SK-N-MC (cell line): Measurements from ENCODE around the gene STH.
"Not testable (repeated sequence)": the region's sequence is repeated elsewhere in the genome, so short reads cannot be mapped to it uniquely, and the experiment has no call there.

Experiments used
- DNase-seq: peaks from one replicate; pipeline ENCODE4 v3.0.0-alpha.2; 2011; ENCODE audit warnings: low read depth, low spot score
- H3K27ac ChIP-seq: fragments of 200-600 bp; sonication (generic); 2 replicates; pipeline ENCODE4 v1.5.1; 2016; ENCODE audit warnings: mixed run types
- H3K36me3 ChIP-seq: fragments of 200-600 bp; sonication (generic); 2 replicates; pipeline ENCODE4 v1.6.1; 2017; ENCODE audit warnings: antibody characterized with exemption, low read length, mixed read lengths; ENCODE audit not compliant: insufficient read depth
- H3K4me3 ChIP-seq: fragments of 200-600 bp; sonication (generic); 2 replicates; pipeline ENCODE4 v1.5.1; 2016
- H3K9ac ChIP-seq: fragments of 200-600 bp; sonication (generic); 2 replicates; pipeline ENCODE4 v1.8.0; 2017; ENCODE audit warnings: mixed run types, mixed read lengths; ENCODE audit not compliant: insufficient read length
- H3K9me3 ChIP-seq: fragments of 200-600 bp; sonication (generic); 2 replicates; pipeline ENCODE4 v1.6.1; 2017; ENCODE audit warnings: low read depth, mild to moderate bottlenecking, antibody characterized with exemption, low read length, moderate library complexity, mixed read lengths
- EZH2 ChIP-seq: fragments of 200-600 bp; sonication (generic); IDR thresholded peaks from one replicate; pipeline ENCODE4 v1.6.1; 2017; ENCODE audit warnings: antibody characterized with exemption
- FOXP2 ChIP-seq: optimal IDR thresholded peaks from 2 replicates; pipeline ENCODE3; 2011; ENCODE audit warnings: mild to moderate bottlenecking, moderate library complexity; ENCODE audit not compliant: insufficient read depth; ENCODE audit errors: extremely low read length, control extremely low read depth
- POLR2AphosphoS5 ChIP-seq: IDR thresholded peaks from 2 replicates; pipeline ENCODE4 v1.6.1; 2012; ENCODE audit warnings: mild to moderate bottlenecking, low read depth, low read length, borderline replicate concordance

The STH gene

DNA sequence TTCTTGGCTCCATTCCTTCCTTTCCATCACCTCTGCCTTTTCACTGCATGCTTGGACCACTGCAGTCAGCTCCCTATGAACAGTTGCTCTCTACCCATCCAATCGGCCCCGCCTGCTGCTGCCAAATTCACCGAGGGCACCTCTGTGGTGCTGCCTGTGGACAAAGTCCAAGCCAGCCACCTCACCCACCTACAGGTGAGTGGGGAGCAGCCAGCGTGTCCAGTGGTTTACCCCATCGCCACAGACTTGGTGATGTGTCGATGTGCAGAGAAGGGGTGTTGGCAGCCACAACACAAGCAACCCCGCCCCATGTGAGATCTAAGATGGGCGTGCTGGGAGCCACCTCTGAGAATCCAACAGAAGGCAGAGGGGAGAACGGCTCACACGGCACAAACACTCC lies 43.7 kb upstream of the STH start:
- no peak for DNase-seq

GRCh38 chr17:45956090-45956489 lies 43.0 kb upstream of the STH start:
- Histone ChIP-seq H3K9ac (no peak overlapping the region), H3K27ac (no peak overlapping the region), H3K36me3 (no peaks in the 10 kb centered on the region), H3K4me3 (no peak overlapping the region), H3K9me3 (no peaks in the 10 kb centered on the region)
- no peak for TF ChIP-seq FOXP2
- no peak for TF ChIP-seq POLR2AphosphoS5
- TF ChIP-seq EZH2, result no peak
- DNase-seq, result no peak

More for the DNA sequence above, 43.7 kb upstream of the STH start:
- Histone ChIP-seq H3K27ac (no peak overlapping the region), H3K9ac (no peak overlapping the region), H3K4me3 (no peak overlapping the region), H3K36me3 (no peaks in the 10 kb centered on the region), H3K9me3 (no peaks in the 10 kb centered on the region)
- TF ChIP-seq FOXP2 (no peak), EZH2 (no peak), POLR2AphosphoS5 (no peak)

DNA sequence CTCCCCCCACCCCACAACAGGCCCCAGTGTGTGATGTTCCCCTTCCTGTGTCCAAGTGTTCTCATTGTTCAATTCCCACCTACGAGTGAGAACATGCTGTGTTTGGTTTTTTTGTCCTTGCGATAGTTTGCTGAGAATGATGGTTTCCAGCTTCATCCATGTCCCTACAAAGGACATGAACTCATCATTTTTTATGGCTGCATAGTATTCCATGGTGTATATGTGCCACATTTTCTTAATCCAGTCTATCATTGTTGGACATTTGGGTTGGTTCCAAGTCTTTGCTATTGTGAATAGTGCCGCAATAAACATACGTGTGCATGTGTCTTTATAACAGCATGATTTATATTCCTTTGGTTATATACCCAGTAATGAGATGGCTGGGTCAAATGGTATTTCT lies 42.3 kb upstream of the STH start:
- H3K9me3 ChIP-seq, H3K4me3 ChIP-seq, H3K36me3 ChIP-seq, DNase-seq, H3K27ac ChIP-seq, H3K9ac ChIP-seq: not testable (repeated sequence)

DNA sequence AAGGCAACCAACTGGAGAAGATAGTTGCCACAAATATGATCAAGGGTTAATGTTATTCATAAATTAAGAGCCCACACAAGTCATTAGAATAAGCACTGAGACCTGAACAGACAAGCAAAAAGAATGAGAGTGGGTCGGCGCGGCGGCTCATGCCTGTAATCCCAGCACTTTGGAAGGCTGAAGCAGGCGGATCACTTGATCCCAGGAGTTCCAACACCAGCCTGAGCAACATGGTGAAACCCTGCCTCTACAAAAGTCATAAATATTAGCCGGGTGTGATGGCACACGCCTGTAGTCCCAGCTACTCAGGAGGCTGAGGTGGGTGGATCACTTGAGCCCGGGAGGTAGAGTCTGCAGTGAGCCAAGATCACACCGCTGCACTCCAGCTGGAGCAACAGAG lies 40.7 kb upstream of the STH start:
- no peak for TF ChIP-seq EZH2
- no peak for TF ChIP-seq POLR2AphosphoS5
- TF ChIP-seq FOXP2, result no peak
- DNase-seq, result no peak
- Histone ChIP-seq H3K36me3 (peaks cover 13% of the 10 kb centered on the region), H3K9ac (no peak overlapping the region), H3K4me3 (no peak overlapping the region), H3K9me3 (no peaks in the 10 kb centered on the region), H3K27ac (peak overlapping the region; percentile 54; the same call in 1 of the 2 replicates)

GRCh38 chr17:45958994-45959665 lies 39.9 kb upstream of the STH start:
- TF ChIP-seq POLR2AphosphoS5, result no peak
- no peak for DNase-seq
- Histone ChIP-seq H3K36me3 (peaks cover 18% of the 10 kb centered on the region), H3K4me3 (no peak overlapping the region), H3K27ac (0 out of 2 replicates have a peak overlapping the region, but pooled peaks have one; percentile 54), H3K9ac (no peak overlapping the region), H3K9me3 (no peaks in the 10 kb centered on the region)

DNA sequence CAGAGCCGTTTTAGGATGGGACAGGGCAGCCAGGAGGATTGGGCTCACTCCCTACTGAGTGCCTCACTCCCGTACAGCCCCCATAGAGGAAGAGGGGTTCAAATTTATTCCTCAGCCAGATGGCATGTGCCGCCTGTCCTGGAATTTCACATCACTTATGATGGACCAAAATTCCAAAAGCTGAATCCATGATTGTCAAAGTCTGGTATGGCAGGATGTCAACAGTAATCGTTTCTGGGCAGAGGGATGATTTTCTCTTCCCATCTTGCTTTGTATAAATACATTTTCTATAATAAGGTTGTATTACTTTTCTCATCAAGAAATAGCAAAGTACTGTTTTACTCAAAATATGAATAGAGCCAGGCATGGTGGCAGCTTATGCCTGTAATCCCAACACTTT lies 38.7 kb upstream of the STH start:
- no peaks in the 10 kb centered on the region for H3K9me3 ChIP-seq
- H3K4me3 ChIP-seq, result no peak overlapping the region
- no peak for DNase-seq
- no peak overlapping the region for H3K27ac ChIP-seq
- peaks cover 18% of the 10 kb centered on the region for H3K36me3 ChIP-seq
- TF ChIP-seq FOXP2 (no peak), POLR2AphosphoS5 (no peak), EZH2 (no peak)
- H3K9ac ChIP-seq, result no peak overlapping the region

DNA sequence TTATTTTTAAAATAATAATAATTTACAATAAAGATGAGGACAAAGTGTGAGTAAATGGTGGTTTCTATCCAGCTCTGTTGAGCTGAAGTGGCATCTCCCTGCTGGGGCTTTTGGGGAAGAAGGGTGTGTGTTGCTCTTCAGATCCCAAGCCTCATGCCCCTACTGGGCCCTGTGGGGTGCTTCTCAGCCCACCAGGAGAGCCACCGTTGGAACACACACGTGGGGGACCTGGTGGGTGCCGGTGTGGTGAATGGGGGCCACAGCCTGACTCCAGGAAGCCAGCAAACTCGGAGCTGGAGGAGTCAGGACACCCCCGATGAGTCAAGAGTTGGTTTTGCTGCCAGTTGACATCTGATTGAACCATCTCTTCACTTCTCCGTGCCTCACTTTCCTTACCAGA lies 37.8 kb upstream of the STH start:
- peaks cover 22% of the 10 kb centered on the region for H3K36me3 ChIP-seq
- H3K9ac ChIP-seq, result no peak overlapping the region
- H3K9me3 ChIP-seq, result no peaks in the 10 kb centered on the region
- TF ChIP-seq FOXP2 (no peak), EZH2 (no peak), POLR2AphosphoS5 (no peak)
- no peak overlapping the region for H3K4me3 ChIP-seq
- no peak for DNase-seq
- H3K27ac ChIP-seq, result no peak overlapping the region

GRCh38 chr17:45962221-45962972 lies 36.7 kb upstream of the STH start:
- Histone ChIP-seq H3K4me3 (no peak overlapping the region), H3K27ac (no peak overlapping the region), H3K36me3 (peaks cover 32% of the 10 kb centered on the region), H3K9me3 (no peaks in the 10 kb centered on the region), H3K9ac (no peak overlapping the region)
- no peak for TF ChIP-seq POLR2AphosphoS5
- no peak for TF ChIP-seq EZH2
- no peak for TF ChIP-seq FOXP2
- DNase-seq, result no peak

DNA sequence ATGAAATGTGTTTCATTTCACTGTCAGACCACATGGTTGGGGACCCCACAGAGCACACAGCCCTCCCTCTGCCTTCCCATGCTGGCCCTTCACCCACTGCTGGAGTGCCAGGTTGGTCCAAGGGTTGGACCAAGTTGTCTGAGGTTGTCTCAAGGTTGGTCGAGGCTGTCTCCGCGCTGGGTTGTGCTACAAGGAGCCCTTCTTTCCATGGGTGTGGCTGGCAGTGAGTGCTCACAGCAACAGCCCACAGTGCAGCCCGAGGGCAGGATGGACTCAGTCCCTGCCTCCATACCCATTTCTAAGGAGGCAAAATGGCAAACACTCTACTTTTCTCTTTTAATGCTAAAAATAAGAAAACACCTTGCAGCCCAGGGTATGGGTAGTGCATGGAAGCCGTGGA lies 35.8 kb upstream of the STH start:
- no peak for DNase-seq
- H3K4me3 ChIP-seq, result no peak overlapping the region
- no peak overlapping the region for H3K27ac ChIP-seq
- no peak for TF ChIP-seq POLR2AphosphoS5
- no peak for TF ChIP-seq FOXP2
- TF ChIP-seq EZH2, result no peak
- peaks cover 36% of the 10 kb centered on the region for H3K36me3 ChIP-seq
- H3K9me3 ChIP-seq, result no peaks in the 10 kb centered on the region
- no peak overlapping the region for H3K9ac ChIP-seq
